ENCODE data around the gene FHIT.

Gene FHIT

GRCh38 chr3:60073228-60073627 lies 1178.0 kb downstream of the FHIT start:
- DNase-seq = no peak

DNA sequence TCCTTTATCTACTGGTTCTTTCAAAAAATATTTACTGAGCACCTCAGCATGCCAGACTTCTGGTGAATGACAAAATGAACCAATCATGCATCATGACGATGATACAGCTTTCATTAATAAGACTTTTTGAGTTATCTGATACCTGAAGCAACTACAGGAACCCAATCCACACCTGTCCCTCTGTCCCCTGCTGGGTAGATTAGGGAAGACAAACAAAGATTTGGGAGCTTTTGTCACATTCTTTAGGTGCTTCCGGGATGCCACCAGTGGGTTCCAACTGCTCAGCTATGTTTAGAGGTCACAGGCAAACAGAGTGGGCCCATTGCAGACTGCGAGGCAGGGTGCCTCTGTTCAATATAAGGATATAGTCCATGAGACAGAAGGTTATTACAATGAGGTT lies 1180.9 kb downstream of the FHIT start:
- DNase-seq = no peak

- no peak for DNase-seq
These were observed 1185.9 kb downstream of the FHIT start for GRCh38 chr3:60065227-60065868.

DNA sequence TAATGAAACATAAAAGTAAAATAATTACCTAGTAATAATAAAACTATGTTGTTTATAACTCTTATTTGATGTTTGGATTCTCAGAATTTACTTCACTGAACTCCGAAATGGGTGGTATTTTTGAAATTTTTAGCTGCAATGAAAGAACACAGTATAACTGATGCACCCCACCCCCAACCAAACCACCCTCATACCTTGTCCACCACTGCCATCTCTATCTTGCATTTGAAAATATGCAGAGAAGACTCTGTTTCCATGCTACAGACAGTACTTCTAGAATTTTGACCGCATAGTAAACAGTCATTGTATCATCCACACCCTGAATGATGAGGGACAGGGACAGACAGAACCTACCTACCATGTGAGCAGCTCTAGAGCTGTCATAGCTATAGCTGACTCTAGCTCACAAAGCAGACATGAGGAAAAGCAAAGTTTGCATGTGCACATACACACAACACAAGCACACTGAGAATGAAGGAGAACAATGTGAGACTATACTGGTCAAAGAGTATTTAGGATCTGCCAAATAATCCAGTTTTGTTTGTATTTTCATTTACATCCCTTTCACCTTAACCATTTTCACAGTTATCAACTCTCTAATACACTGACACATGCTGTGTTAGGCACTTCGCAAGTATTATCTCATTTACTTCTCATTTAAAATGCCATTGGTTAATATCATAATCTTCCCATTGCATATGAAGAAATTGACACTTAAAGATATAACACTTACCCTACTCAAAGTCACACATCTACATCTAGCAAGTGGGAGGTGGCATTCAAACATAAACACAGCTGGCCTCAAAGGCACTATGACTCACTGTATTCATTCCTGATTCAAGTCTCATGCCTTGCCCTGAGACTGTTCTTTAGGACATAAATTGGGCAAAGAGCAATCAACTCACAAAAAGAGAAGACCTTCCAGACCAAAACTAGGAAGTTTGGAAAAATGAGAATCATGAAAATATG lies 1186.8 kb downstream of the FHIT start:
- peak; percentile 10 to 30 (median 22) for DNase-seq

DNA sequence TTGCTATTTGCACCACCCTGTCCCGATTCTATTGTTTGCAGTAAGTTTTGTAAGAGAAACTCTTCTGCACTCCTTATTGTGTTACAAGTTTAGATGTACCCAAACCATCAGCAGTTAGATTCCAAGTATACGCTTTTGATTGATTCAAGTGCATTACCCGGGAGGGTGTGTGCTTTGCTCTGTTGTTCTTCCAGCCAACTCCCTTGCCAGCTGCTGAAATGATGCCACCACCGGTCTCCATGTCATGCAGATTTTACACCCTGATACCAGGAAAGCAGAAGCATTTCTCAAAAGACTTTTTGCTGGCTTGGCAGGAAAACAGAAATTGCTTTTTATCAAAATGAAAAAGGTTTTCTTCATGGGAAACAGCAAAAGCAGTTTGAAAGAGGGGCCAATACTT lies 1194.8 kb downstream of the FHIT start:
- no peak for DNase-seq

DNA sequence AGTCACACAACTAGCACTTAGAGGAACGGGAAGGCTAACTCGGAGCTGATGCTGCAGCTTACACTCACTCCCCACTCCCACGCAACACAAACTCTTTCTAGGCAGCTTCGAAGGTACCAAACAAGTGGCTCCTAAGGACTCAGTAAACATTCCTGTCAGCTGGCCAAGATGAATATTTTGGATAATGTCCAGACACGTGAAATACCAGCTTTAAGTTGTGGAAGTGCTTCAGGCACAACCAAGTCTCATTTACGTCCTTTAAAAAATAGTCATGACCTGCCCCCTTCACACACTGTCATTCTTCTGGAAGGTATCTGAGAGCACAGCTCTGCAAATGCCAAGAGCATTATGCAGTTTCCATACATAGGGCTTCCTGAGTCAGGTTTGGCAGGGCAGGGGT lies 1195.5 kb downstream of the FHIT start:
- no peak for DNase-seq

GRCh38 chr3:60053526-60054265 lies 1197.6 kb downstream of the FHIT start:
- DNase-seq = peak in 1 of 3 donors; percentile 4

DNA sequence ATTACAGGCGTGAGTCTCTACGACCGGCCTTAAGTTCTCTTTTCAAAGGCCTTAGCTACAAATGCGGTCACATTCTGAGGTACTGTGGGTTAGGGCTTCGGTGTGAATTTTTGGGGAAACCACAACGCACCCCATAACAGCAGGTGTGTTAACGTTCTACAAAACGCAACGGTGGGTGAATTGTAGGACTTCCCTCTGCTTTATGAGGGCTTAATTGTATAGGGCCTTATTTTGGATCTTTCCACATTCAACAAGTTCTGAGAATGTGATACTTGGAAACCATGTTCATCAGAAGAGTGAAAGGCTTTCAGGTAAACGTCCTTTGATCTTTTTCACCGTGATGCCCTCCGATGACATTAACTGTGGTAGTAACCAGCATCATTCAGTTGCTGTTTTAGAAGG lies 1202.8 kb downstream of the FHIT start:
- no peak for DNase-seq

DNA sequence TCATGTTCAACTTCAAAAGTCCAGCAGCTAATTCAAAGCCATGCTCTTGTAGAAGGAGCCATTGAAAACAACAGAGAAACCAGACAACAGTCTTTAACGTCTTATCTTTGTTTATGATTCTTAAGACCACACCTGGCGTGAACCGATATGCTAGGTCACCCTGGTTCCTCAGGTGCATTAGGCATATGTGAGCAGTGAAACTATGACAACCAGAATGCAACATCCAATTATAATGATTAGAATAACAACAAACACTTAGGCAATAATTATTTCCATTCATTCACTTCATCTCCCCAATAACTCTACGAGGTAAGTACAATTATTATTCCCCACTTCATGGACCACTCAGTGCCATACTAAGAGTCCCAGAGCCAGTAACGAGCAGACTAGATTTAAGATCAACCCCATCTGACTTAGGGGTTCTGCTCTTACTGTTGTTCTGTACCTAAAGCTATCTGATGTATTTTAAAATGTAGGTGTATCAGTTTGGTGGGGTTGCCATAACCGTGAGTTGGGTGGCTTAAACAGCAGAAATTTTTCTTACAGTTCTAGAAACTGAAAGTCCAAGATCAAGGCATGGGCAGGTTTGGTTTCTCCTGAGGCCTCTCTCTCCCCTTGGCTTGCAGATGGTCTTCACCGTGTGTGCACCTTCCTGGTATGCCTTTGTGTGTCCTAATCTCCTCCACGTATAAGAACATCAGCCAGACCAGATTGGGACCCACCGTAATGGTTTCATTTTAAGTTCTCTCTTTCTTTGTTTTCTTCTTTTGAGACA lies 1203.6 kb downstream of the FHIT start:
- DNase-seq = no peak

DNA sequence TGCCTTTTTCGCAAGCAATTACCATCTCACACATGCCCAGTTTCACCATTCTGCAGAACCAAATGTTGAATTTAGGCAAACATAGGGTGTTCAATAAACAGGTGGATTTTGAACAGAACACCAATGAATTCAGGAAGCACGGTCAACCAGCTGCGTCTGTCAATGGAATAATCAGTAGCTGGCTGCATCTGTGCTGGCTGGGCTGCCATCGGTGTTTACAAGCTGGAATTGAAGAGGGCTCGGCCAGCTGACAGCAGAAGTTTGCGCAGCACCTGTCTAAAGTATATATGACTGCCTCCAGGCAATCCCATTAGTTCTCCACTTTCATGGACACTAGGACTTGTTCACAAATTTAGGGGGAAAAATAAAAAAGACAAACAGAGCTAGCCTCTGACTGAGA lies 1205.0 kb downstream of the FHIT start:
- DNase-seq = no peak

- no peak for DNase-seq
These were observed 1205.6 kb downstream of the FHIT start for GRCh38 chr3:60045686-60046085.

DNA sequence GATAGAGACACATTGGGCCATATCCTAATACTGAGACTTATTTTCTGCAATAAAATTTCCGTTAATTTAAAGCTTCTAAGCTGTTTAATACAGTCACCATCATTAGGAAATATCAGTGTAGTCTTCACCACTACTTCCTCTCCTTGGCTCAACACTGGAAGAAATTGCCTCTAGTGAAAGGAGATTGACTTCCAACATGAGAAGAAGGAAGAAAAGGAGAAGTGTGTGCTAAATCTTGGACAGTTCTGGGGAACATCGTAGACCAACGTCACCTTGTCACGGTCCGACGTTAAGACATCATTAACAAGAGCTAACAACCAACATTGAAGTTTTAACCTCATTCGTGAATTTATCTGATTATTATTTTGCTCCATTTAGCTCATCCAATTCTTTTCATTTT lies 1214.4 kb downstream of the FHIT start:
- peak in 2 of 3 donors; percentile 3 to 21 for DNase-seq

DNA sequence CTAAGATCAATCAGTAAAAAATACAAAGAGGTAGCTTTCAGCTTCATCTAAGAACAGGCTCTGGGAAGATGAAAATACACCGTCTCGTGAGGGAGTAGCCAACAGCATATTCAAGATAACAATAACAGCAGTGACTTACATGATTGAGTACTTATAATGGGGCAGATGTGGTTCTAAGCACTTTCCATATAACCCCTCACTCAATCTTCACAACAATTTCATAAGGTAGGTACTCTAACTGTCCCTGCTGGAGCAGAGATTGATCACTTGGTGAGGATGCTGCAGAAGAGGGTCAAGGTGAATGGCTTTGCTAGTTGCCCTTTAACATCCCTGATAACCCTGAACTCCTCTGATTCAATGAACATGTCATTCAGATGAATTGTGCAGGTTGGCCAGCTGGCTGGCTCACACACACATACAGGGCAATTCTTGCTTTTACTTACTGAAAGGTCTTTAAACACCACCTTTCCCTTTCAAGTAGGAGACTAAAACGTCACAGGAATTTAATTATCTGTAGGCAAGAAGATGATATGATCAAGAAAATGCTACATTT lies 1217.3 kb downstream of the FHIT start:
- no peak for DNase-seq

DNA sequence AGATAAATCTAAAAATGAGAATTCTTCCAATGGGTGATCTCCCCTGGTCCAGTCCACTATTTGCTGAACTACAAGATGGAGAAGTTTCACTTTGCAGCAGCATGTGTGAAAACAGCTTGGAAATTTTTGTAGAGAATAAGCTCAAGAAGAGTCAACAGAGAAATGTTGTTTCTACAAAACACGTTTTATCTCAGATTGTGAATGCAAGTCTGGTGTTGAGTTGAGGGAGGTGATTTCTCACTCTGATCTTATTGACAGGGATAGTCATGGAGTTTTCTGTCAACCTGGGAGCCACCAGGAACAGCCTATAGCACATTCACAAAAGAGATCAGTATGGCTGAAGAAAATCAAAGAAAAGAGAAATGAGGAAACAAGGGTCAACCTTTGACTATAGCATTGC lies 1220.3 kb downstream of the FHIT start:
- no peak for DNase-seq

- DNase-seq = no peak
These were observed 1223.0 kb downstream of the FHIT start for GRCh38 chr3:60028233-60028632.

- no peak for DNase-seq
These were observed 1223.9 kb downstream of the FHIT start for GRCh38 chr3:60027335-60027734.

- DNase-seq = peak in 1 of 3 donors; percentile 5
These were observed 1225.9 kb downstream of the FHIT start for GRCh38 chr3:60025096-60026050.

GRCh38 chr3:60024400-60024799 lies 1226.9 kb downstream of the FHIT start:
- DNase-seq = no peak

GRCh38 chr3:60023189-60023588 lies 1228.1 kb downstream of the FHIT start:
- DNase-seq = no peak

DNA sequence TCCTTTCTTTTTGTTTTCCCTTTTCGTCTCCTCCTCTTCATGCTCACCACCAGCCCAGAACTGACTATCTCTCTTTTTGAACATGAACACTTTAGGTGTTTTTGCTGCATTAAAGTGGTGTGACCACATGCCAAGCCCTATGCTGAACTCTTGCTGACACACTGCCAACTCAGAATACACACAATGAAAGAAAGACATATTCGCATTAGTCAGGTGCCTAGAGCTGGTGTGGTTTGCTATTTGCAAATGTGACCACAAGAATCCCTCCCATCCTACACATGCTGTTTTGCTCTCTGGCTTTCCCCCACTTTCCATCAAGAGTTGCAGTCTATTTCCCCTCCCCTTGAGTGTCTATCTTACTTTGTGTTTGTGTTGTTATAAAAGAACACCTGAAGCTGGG lies 1233.6 kb downstream of the FHIT start:
- no peak for DNase-seq

- DNase-seq = no peak
These were observed 1236.1 kb downstream of the FHIT start for GRCh38 chr3:60015032-60015705.
